HEK293T (cell line): ENCODE measurements around the gene CMTM1.

ENCODE experiments used
- ARNT ChIP-seq: fragments of 450-650 bp; IDR thresholded peaks from 2 replicates; pipeline ENCODE4 v1.6.1; 2017; ENCODE audit warnings: mild to moderate bottlenecking
- FOXK2 ChIP-seq: fragments of 450-650 bp; IDR thresholded peaks from 2 replicates; pipeline ENCODE4 v1.6.1; 2016; ENCODE audit warnings: mild to moderate bottlenecking
- HDGF ChIP-seq: fragments of 450-650 bp; IDR thresholded peaks from 2 replicates; pipeline ENCODE4 v1.6.1; 2017; ENCODE audit warnings: antibody characterized with exemption, borderline replicate concordance
- L3MBTL2 ChIP-seq: fragments of 450-650 bp; conservative IDR thresholded peaks from 2 replicates; pipeline ENCODE4 v1.6.1; 2016; ENCODE audit warnings: mild to moderate bottlenecking
- NFRKB ChIP-seq: fragments of 450-650 bp; IDR thresholded peaks from 2 replicates; pipeline ENCODE4 v1.6.1; 2016; ENCODE audit warnings: mild to moderate bottlenecking, moderate library complexity
- SP1 ChIP-seq: fragments of 450-650 bp; IDR thresholded peaks from 2 replicates; pipeline ENCODE4 v1.6.1; 2017
- SUZ12 ChIP-seq: fragments of 450-650 bp; IDR thresholded peaks from 2 replicates; pipeline ENCODE4 v1.6.1; 2016; ENCODE audit warnings: mild to moderate bottlenecking

DNA sequence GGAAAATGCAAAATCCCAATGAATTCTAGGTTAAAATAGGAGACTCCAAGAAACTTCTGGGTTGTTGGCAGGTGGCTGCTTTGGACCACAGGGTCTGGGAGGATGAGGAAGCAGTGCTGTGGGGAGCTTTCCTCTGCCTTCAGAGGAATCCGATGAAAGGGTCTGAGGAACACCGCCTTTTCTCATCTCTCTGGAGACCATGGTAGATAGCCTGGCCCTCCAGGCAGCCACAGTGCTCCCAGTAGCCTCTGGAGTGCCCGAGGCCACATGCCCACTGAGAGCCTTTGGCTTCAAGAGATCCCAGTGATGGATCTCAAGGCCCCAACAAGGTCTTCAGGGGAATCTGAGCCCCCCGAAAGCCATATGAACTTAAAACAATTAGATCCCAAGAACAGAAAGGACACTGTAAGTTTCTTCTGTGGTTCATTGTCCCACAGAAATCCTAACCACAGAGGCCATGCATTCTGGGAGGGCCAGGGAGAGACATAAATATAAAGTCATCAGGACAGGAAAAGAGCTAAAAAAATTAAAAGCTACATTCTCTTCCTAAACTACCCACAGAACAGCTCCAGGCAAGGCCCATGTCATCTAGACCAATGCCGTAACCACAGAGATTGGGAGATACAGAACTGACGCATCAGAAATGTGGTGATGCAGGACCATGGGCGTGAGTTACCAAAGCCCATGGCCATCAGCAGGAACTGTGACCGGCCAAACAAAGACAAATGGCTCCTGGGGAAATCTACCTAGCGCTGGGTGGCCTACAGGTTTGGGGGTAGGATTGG is 40.7 kb upstream of the CMTM1 start:
- TF ChIP-seq FOXK2 (no peak), HDGF (no peak), L3MBTL2 (no peak), SUZ12 (no peak), NFRKB (no peak), SP1 (no peak), ARNT (no peak)
